GM19238 (cell line): ENCODE results near the gene SDF4.
"Not testable (repeated sequence)": the region's sequence is repeated elsewhere in the genome, so short reads cannot be mapped to it uniquely, and the experiment has no call there.

ENCODE experiments used
- DNase-seq: peaks from one replicate; pipeline ENCODE4 v3.0.0; 2011; ENCODE audit warnings: low spot score; ENCODE audit not compliant: insufficient read length

SDF4 gene

GRCh38 chr1:1259951-1260600, 28.3 kb upstream of the SDF4 start:
- DNase-seq = no peak

- no peak for DNase-seq
Observed at GRCh38 chr1:1259540-1259939, 27.7 kb upstream of the SDF4 start.

- no peak for DNase-seq
Observed at GRCh38 chr1:1259119-1259488, 27.3 kb upstream of the SDF4 start.

GRCh38 chr1:1256956-1257871, 25.4 kb upstream of the SDF4 start:
- no peak for DNase-seq

- DNase-seq = no peak
Observed at GRCh38 chr1:1255611-1256010, 23.8 kb upstream of the SDF4 start.

- no peak for DNase-seq
Observed at GRCh38 chr1:1255078-1255477, 23.3 kb upstream of the SDF4 start.

GRCh38 chr1:1254667-1254998, 22.8 kb upstream of the SDF4 start:
- no peak for DNase-seq

- DNase-seq = no peak
Observed at GRCh38 chr1:1253972-1254666, 22.3 kb upstream of the SDF4 start.

- DNase-seq = no peak
Observed at GRCh38 chr1:1253314-1253713, 21.5 kb upstream of the SDF4 start.

GRCh38 chr1:1250786-1251284, 19.0 kb upstream of the SDF4 start:
- DNase-seq = peak; percentile 71

- DNase-seq = not testable (repeated sequence)
Observed at GRCh38 chr1:1248009-1248913, 16.5 kb upstream of the SDF4 start.

- no peak for DNase-seq
Observed at GRCh38 chr1:1247341-1247913, 15.6 kb upstream of the SDF4 start.

- no peak for DNase-seq
Observed at GRCh38 chr1:1246577-1247340, 15.0 kb upstream of the SDF4 start, which contains the start of gene C1QTNF12. TSS of gene C1QTNF12 (minus strand) at chr1:1246722. CDS start at chr1:1246690, 32 bp downstream.

GRCh38 chr1:1245817-1246576, 14.2 kb upstream of the SDF4 start:
- DNase-seq = no peak

GRCh38 chr1:1245178-1245816, 13.5 kb upstream of the SDF4 start:
- DNase-seq = no peak

- DNase-seq = no peak
Observed at GRCh38 chr1:1244192-1244811, 12.5 kb upstream of the SDF4 start.

- no peak for DNase-seq
Observed at GRCh38 chr1:1243807-1244191, 12.0 kb upstream of the SDF4 start.

- DNase-seq = no peak
Observed at GRCh38 chr1:1243266-1243660, 11.5 kb upstream of the SDF4 start.
